GM23338 (cell line): ENCODE measurements around the gene STRN3. TPM values are rescaled to one million over a fixed set of nuclear protein-coding genes. Genes with fewer than 3 reads are reported as not detected.

Experiments
- ATAC-seq: fragments of 200-7000 bp; cut with Tn5 transposase; 3 replicates; pipeline ENCODE4 v1.9.1; 2020
- DNase-seq: peaks from one replicate; pipeline ENCODE4 v3.0.0-alpha.2; 2015; ENCODE audit warnings: low spot score
- H2AFZ ChIP-seq: fragments of 200-600 bp; sonication (generic); 2 replicates; pipeline ENCODE4 v1.8.0; 2016; ENCODE audit warnings: antibody characterized with exemption, mild to moderate bottlenecking, moderate library complexity
- H3F3A ChIP-seq: fragments of 200-600 bp; sonication (generic); replicated peaks from 2 replicates; pipeline ENCODE4 v1.8.0; 2017; ENCODE audit warnings: antibody characterized with exemption, mixed run types, low read depth
- H3K27ac ChIP-seq: fragments of 200-600 bp; sonication (generic); 2 replicates; pipeline ENCODE4 v1.6.1; 2016; ENCODE audit warnings: low read depth
- H3K27me3 ChIP-seq: fragments of 200-600 bp; sonication (generic); 2 replicates; pipeline ENCODE4 v1.8.0; 2016; ENCODE audit warnings: mild to moderate bottlenecking, mixed run types, moderate library complexity; ENCODE audit not compliant: insufficient read depth
- H3K36me3 ChIP-seq: fragments of 200-600 bp; sonication (generic); 2 replicates; pipeline ENCODE4 v1.8.0; 2016; ENCODE audit warnings: mild to moderate bottlenecking; ENCODE audit not compliant: insufficient read depth
- H3K4me1 ChIP-seq: fragments of 200-600 bp; sonication (generic); 2 replicates; pipeline ENCODE4 v1.8.0; 2016; ENCODE audit warnings: mild to moderate bottlenecking, moderate library complexity; ENCODE audit not compliant: insufficient read depth
- H3K4me2 ChIP-seq: fragments of 200-600 bp; sonication (generic); 2 replicates; pipeline ENCODE4 v1.7.1; 2017; ENCODE audit warnings: mixed run types
- H3K4me3 ChIP-seq: fragments of 200-600 bp; sonication (generic); 2 replicates; pipeline ENCODE4 v1.6.1; 2016; ENCODE audit warnings: mixed run types
- H3K79me2 ChIP-seq: fragments of 200-600 bp; sonication (generic); replicated peaks from 2 replicates; pipeline ENCODE4 v1.8.0; 2017; ENCODE audit warnings: mild to moderate bottlenecking; ENCODE audit not compliant: insufficient read depth
- H3K9me2 ChIP-seq: fragments of 200-600 bp; sonication (generic); 2 replicates; pipeline ENCODE4 v1.8.0; 2017; ENCODE audit not compliant: insufficient read depth
- H4K20me1 ChIP-seq: fragments of 200-600 bp; sonication (generic); replicated peaks from 2 replicates; pipeline ENCODE4 v1.8.0; 2017; ENCODE audit warnings: mild to moderate bottlenecking; ENCODE audit not compliant: insufficient read depth
- H3K27ac Mint-ChIP-seq: 2 replicates; pipeline ENCODE4 v1.8.0; 2020; ENCODE audit warnings: inconsistent platforms, mild to moderate bottlenecking, moderate library complexity, mixed read lengths
- H3K27me3 Mint-ChIP-seq: 3 replicates; pipeline ENCODE4 v1.8.0; 2022; ENCODE audit warnings: low read depth, mild to moderate bottlenecking, moderate library complexity, mixed read lengths, inconsistent platforms; ENCODE audit not compliant: insufficient read depth, poor library complexity
- H3K36me3 Mint-ChIP-seq: 3 replicates; pipeline ENCODE4 v1.8.0; 2021; ENCODE audit warnings: low read depth, mild to moderate bottlenecking, inconsistent platforms, moderate library complexity, mixed read lengths
- H3K4me1 Mint-ChIP-seq: 3 replicates; pipeline ENCODE4 v1.8.0; 2020; ENCODE audit warnings: mild to moderate bottlenecking, inconsistent platforms, mixed read lengths
- H3K4me3 Mint-ChIP-seq: 3 replicates; pipeline ENCODE4 v1.8.0; 2021; ENCODE audit warnings: moderate library complexity, mild to moderate bottlenecking, inconsistent platforms, mixed read lengths
- H3K9me3 Mint-ChIP-seq: 3 replicates; pipeline ENCODE4 v1.8.0; 2020; ENCODE audit warnings: moderate library complexity, mild to moderate bottlenecking, inconsistent platforms, mixed read lengths
- EZH2phosphoT487 ChIP-seq: fragments of 200-600 bp; sonication (generic); IDR thresholded peaks from one replicate; pipeline ENCODE4 v1.8.1; 2018; ENCODE audit warnings: antibody characterized with exemption; ENCODE audit not compliant: unreplicated experiment
- NANOG ChIP-seq: IDR thresholded peaks from 2 replicates; pipeline ENCODE4 v1.6.1; 2016; ENCODE audit warnings: antibody characterized with exemption, borderline replicate concordance
- POLR2AphosphoS5 ChIP-seq: IDR thresholded peaks from 2 replicates; pipeline ENCODE4 v1.6.1; 2016; ENCODE audit warnings: antibody characterized with exemption, low read depth
- STAT1 ChIP-seq: IDR thresholded peaks from one replicate; pipeline ENCODE4 v1.6.1; 2016; ENCODE audit warnings: antibody characterized with exemption; ENCODE audit not compliant: unreplicated experiment
- ZNF114 ChIP-seq: fragments of 250-450 bp; sonication (Bioruptor Pico); IDR thresholded peaks from 2 replicates; pipeline ENCODE4 v1.5.0; 2020; ENCODE audit warnings: mild to moderate bottlenecking, moderate library complexity
- ZNF331 ChIP-seq: fragments of 250-450 bp; sonication (Bioruptor Pico); IDR thresholded peaks from 2 replicates; pipeline ENCODE4 v1.5.0; 2020; ENCODE audit warnings: low read depth, mild to moderate bottlenecking, moderate library complexity
- polyA plus RNA-seq: library from polyadenylated mRNA; unstranded; fragments of >200 nt; fragmentation: Nextera tagmentation; extraction: Ambion mirVana; gene quantifications from 2 replicates; pipeline ENCODE4 v1.2.1, GENCODE V29; 2016
- total RNA-seq: library from RNA; depleted of rRNA; stranded (reverse); fragments of >200 nt; shearing (Covaris generic); gene quantifications from 2 replicates; pipeline ENCODE4 v1.2.3, GENCODE V29; 2014
- TF ChIP-seq, protein P1 (sequence below): fragments of 250-450 bp; sonication (Bioruptor Pico); IDR thresholded peaks from 2 replicates; pipeline ENCODE4 v1.5.0; 2020; ENCODE audit warnings: mild to moderate bottlenecking, moderate library complexity
- TF ChIP-seq, protein P2 (sequence below): IDR thresholded peaks from 2 replicates; pipeline ENCODE4 v1.6.1; 2016; ENCODE audit warnings: antibody characterized with exemption

The STRN3 gene
- total and polyA plus RNA-seq, 2 experiments from 2014 or later = 35.0 to 40.6 TPM

DNA sequence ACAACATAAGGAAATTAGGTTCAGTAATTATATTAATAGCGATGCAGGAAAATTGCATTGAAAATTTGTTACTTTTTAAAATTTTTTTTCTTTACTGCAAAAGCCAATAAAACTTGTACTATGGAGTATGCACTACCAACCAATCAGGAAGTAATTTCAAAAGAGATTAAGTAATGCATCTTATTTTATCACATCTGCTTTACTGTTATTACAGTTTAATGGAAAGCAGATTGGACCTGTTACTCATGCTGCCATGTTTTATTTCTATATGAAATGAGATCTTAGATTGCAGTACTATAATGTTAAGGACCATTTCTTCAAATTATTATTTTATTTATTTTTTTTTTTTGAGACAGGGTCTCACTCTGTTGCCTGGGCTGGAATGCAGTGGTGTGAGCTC, 1.7 kb upstream of the STRN3 start (continued):
- TF ChIP-seq, protein P1, sequence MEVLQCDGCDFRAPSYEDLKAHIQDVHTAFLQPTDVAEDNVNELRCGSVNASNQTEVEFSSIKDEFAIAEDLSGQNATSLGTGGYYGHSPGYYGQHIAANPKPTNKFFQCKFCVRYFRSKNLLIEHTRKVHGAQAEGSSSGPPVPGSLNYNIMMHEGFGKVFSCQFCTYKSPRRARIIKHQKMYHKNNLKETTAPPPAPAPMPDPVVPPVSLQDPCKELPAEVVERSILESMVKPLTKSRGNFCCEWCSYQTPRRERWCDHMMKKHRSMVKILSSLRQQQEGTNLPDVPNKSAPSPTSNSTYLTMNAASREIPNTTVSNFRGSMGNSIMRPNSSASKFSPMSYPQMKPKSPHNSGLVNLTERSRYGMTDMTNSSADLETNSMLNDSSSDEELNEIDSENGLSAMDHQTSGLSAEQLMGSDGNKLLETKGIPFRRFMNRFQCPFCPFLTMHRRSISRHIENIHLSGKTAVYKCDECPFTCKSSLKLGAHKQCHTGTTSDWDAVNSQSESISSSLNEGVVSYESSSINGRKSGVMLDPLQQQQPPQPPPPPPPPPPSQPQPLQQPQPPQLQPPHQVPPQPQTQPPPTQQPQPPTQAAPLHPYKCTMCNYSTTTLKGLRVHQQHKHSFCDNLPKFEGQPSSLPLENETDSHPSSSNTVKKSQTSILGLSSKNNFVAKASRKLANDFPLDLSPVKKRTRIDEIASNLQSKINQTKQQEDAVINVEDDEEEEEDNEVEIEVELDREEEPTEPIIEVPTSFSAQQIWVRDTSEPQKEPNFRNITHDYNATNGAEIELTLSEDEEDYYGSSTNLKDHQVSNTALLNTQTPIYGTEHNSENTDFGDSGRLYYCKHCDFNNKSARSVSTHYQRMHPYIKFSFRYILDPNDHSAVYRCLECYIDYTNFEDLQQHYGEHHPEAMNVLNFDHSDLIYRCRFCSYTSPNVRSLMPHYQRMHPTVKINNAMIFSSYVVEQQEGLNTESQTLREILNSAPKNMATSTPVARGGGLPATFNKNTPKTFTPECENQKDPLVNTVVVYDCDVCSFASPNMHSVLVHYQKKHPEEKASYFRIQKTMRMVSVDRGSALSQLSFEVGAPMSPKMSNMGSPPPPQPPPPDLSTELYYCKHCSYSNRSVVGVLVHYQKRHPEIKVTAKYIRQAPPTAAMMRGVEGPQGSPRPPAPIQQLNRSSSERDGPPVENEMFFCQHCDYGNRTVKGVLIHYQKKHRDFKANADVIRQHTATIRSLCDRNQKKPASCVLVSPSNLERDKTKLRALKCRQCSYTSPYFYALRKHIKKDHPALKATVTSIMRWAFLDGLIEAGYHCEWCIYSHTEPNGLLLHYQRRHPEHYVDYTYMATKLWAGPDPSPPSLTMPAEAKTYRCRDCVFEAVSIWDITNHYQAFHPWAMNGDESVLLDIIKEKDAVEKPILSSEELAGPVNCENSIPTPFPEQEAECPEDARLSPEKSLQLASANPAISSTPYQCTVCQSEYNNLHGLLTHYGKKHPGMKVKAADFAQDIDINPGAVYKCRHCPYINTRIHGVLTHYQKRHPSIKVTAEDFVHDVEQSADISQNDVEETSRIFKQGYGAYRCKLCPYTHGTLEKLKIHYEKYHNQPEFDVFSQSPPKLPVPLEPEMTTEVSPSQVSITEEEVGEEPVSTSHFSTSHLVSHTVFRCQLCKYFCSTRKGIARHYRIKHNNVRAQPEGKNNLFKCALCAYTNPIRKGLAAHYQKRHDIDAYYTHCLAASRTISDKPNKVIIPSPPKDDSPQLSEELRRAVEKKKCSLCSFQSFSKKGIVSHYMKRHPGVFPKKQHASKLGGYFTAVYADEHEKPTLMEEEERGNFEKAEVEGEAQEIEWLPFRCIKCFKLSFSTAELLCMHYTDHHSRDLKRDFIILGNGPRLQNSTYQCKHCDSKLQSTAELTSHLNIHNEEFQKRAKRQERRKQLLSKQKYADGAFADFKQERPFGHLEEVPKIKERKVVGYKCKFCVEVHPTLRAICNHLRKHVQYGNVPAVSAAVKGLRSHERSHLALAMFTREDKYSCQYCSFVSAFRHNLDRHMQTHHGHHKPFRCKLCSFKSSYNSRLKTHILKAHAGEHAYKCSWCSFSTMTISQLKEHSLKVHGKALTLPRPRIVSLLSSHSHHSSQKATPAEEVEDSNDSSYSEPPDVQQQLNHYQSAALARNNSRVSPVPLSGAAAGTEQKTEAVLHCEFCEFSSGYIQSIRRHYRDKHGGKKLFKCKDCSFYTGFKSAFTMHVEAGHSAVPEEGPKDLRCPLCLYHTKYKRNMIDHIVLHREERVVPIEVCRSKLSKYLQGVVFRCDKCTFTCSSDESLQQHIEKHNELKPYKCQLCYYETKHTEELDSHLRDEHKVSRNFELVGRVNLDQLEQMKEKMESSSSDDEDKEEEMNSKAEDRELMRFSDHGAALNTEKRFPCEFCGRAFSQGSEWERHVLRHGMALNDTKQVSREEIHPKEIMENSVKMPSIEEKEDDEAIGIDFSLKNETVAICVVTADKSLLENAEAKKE (CRISPR knock-in tag) = no peak
- no peak for TF ChIP-seq ZNF114 (CRISPR knock-in tag)
- no peak for TF ChIP-seq EZH2phosphoT487
- TF ChIP-seq STAT1 = no peak

DNA sequence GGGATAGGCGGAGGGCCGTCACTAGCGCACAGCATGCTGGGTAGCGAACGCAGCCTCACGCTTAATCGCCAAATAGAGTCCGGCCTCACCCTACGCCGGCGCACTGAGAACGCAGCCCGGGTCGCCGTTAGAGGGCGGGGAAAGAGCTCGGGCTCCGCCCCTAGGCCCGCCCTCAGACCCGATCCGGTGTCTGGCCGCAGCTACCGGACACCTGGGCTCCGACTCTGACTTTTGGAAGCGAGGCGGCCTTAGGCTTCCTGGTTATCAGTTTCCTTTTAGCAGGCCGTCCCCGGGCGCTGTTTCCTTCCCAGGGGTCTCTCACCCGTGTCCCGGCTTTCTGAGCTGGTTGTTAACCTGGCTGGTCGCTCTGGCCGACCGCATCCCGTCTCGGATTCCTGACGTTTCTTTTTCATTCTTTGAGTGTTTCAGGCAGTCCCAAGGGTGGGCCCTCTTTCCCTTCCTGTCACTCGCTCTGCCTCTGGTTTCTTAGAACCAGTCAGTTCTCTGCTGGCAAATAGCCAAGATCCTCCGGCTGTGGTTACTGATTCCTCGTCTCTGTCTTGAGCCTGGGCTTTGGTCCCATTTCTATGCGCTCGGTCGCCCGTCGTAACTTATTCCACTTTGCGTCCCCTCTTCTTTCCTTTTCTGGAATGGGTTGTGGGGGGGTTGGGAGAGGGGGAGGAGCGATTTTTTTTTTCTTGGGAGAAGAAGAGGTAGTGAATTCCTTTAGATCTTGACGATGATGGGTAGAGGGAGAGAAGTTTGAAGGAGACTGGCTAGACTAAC, 464 bp upstream of the STRN3 start:
- H3K4me1 ChIP-seq = peaks cover 20% of the 10 kb centered on the region
- peak overlapping the region; percentile 86 for H3K4me3 Mint-ChIP-seq
- H2AFZ ChIP-seq = peak overlapping the region; percentile 44
- H4K20me1 ChIP-seq = peaks cover 26% of the 10 kb centered on the region
- H3K36me3 Mint-ChIP-seq = peaks cover 1% of the 10 kb centered on the region
- peaks cover 4% of the 10 kb centered on the region for H3K27me3 Mint-ChIP-seq
- peaks cover 11% of the 10 kb centered on the region for H3F3A ChIP-seq
- H3K9me2 ChIP-seq = no peaks in the 10 kb centered on the region
- H3K27ac Mint-ChIP-seq = peak overlapping the region; percentile 95
- H3K4me3 ChIP-seq = peak overlapping the region; percentile 72
- H3K4me1 Mint-ChIP-seq = peaks cover 33% of the 10 kb centered on the region
- H3K79me2 ChIP-seq = peaks cover 78% of the 10 kb centered on the region
- H3K36me3 ChIP-seq = no peaks in the 10 kb centered on the region
- H3K9me3 Mint-ChIP-seq = no peaks in the 10 kb centered on the region; the same call in 2 of the 3 replicates
- peak; percentile 50 for TF ChIP-seq POLR2AphosphoS5
- TF ChIP-seq NANOG = no peak
- TF ChIP-seq ZNF331 = no peak
- no peak for TF ChIP-seq EZH2phosphoT487
- TF ChIP-seq, protein P2, sequence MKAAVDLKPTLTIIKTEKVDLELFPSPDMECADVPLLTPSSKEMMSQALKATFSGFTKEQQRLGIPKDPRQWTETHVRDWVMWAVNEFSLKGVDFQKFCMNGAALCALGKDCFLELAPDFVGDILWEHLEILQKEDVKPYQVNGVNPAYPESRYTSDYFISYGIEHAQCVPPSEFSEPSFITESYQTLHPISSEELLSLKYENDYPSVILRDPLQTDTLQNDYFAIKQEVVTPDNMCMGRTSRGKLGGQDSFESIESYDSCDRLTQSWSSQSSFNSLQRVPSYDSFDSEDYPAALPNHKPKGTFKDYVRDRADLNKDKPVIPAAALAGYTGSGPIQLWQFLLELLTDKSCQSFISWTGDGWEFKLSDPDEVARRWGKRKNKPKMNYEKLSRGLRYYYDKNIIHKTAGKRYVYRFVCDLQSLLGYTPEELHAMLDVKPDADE = 0 out of 2 replicates have a peak, but pooled peaks have one; percentile 27
- H3K4me2 ChIP-seq = peak overlapping the region; percentile 86
- ATAC-seq (peak; percentile 92), DNase-seq (peak; percentile 97)
- H3K27me3 ChIP-seq = no peaks in the 10 kb centered on the region
- peak overlapping the region; percentile 98 for H3K27ac ChIP-seq
